ENCODE data around the gene FRMD4A. TPM values are rescaled to one million over a fixed set of nuclear protein-coding genes. Genes with fewer than 3 reads are reported as not detected.
"Not testable (repeated sequence)": the region's sequence is repeated elsewhere in the genome, so short reads cannot be mapped to it uniquely, and the experiment has no call there.

Gene FRMD4A
- total RNA-seq, 5 donors from 2014 or later (not counting 1 experiment from before 2014, with no cell fraction given): 1.3 to 1.8 (median 1.4) TPM

DNA sequence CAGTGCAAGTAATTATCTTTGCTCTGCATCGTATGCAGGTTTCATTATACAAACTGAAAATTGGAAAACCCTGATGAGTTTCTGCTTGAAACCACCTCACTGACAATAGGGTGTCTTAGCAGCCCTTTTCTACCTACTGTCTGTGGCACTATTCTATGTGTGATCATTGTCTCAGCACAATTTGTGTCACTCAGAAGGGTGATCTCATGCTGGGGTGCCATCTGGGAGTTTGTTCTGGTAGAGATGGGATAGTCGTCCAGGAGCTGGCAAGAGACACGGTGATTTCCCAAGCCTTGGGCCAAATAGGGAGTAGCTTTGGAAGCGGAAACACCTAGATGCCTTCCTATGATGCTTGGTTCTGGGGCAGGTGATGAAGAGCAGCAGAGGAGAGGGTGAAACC, 186.3 kb downstream of the FRMD4A start:
- Histone ChIP-seq H3K27ac (ENCODE audit: low read length) (no peak overlapping the region), H3K36me3 (ENCODE audit: control insufficient read depth in 2 of 2, extremely low read depth in 1 of 2, insufficient read depth in 1 of 2, low read length in 1 of 2) (no peaks in the 10 kb centered on the region), H3K4me1 (ENCODE audit: control insufficient read depth in 1 of 2, extremely low read depth in 1 of 2, insufficient read depth in 2 of 2, low read length in 2 of 2) (no peaks in the 10 kb centered on the region), H3K27me3 (replicated peaks in 1 of 2; ENCODE audit: control insufficient read depth in 2 of 2, extremely low read depth in 1 of 2, insufficient read depth in 2 of 2, low read length in 1 of 2) (peaks cover 4 to 20% of the 10 kb centered on the region in 2 experiments), H3K4me3 (ENCODE audit: control insufficient read depth in 1 of 2, extremely low read depth in 1 of 2, low read length in 1 of 2) (no peak overlapping the region), H3K9me3 (no peaks in the 10 kb centered on the region)
- Mint-ChIP-seq H3K27me3 (peaks cover 37 to 41% of the 10 kb centered on the region in 2 donors), H3K4me3 (no peak overlapping the region), H3K4me1 (no peaks in the 10 kb centered on the region), H3K36me3 (no peaks in the 10 kb centered on the region), H3K9me3 (no peaks in the 10 kb centered on the region), H3K27ac (no peak overlapping the region)
- DNase-seq (no peak), ATAC-seq (replicated peaks in 1 of 4) (no peak)
- ChIA-PET POLR2A (no interaction called here), CTCF (no interaction called here)
- WGBS (ENCODE audit: insufficient coverage): 87% methylated on average over 3 of the region's 4 CpGs

DNA sequence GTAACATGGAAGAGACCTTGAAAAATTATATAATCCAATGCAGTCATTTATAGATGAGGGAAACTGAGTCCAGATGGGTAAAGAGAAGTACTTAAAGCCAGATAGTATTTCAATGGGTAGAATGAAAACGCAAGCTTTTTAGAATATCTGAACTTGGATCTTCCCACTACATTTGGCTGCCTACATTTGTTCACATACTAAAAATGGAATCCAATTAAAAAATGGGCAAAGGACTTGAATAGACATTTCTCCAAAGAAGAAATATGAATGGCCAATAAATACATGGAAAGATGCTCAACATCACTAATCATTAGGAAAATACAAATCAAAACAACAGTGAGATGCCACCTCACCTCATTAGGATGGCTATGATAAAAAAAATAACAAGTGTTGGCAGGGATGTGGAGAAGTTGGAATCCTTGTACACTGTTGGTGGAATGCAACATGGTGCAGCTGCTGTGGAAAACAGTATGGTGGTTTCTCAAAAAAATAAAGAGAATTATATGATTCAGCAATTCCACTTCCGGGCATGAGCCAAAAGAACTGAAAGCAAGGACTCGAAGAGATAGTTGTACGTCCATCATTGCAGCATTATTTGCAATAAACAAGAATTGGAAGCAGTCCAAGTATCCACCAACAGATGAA, 188.0 kb downstream of the FRMD4A start:
- Histone ChIP-seq H3K27me3 (replicated peaks in 1 of 2; ENCODE audit: control insufficient read depth in 2 of 2, extremely low read depth in 1 of 2, insufficient read depth in 2 of 2, low read length in 1 of 2) (peaks cover 4 to 17% of the 10 kb centered on the region in 2 experiments), H3K27ac (ENCODE audit: low read length) (no peak overlapping the region), H3K4me3 (ENCODE audit: control insufficient read depth in 1 of 2, extremely low read depth in 1 of 2, low read length in 1 of 2) (no peak overlapping the region), H3K9me3 (no peaks in the 10 kb centered on the region), H3K4me1 (ENCODE audit: control insufficient read depth in 1 of 2, extremely low read depth in 1 of 2, insufficient read depth in 2 of 2, low read length in 2 of 2) (no peaks in the 10 kb centered on the region), H3K36me3 (ENCODE audit: control insufficient read depth in 2 of 2, extremely low read depth in 1 of 2, insufficient read depth in 1 of 2, low read length in 1 of 2) (no peaks in the 10 kb centered on the region)
- no peaks in the 10 kb centered on the region for H3K4me1 Mint-ChIP-seq
- H3K27me3 Mint-ChIP-seq: peaks cover 33 to 35% of the 10 kb centered on the region in 2 donors
- ChIA-PET CTCF (no interaction called here), POLR2A (no interaction called here)
- H3K9me3 Mint-ChIP-seq: no peaks in the 10 kb centered on the region
- no CpG with 5 or more reads among the region's 4 CpGs for WGBS (ENCODE audit: insufficient coverage)
- H3K27ac Mint-ChIP-seq: no peak overlapping the region
- DNase-seq (no peak), ATAC-seq (replicated peaks in 1 of 4) (no peak)
- H3K36me3 Mint-ChIP-seq: no peaks in the 10 kb centered on the region
- H3K4me3 Mint-ChIP-seq: no peak overlapping the region

DNA sequence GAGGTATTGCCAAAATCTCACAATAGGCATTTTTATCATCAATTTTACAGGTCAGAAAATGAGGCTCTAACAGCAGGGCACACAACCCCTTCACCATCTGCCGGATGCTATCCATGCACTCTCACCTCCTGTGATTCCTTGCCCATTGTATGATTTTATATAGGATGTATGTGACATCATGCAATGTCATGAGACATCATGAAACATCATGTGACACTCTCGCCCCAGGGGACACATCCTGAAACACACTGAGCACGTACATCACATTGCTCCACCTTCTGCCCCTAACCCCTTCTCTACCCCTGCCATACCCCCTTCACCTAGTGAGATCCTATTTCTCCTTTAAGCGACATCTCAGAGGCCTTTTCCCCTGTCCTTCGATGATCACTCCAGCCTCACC, 189.4 kb downstream of the FRMD4A start:
- Histone ChIP-seq H3K36me3 (ENCODE audit: control insufficient read depth in 2 of 2, extremely low read depth in 1 of 2, insufficient read depth in 1 of 2, low read length in 1 of 2) (no peaks in the 10 kb centered on the region), H3K27ac (ENCODE audit: low read length) (no peak overlapping the region), H3K4me3 (ENCODE audit: control insufficient read depth in 1 of 2, extremely low read depth in 1 of 2, low read length in 1 of 2) (no peak overlapping the region), H3K27me3 (replicated peaks in 1 of 2; ENCODE audit: control insufficient read depth in 2 of 2, extremely low read depth in 1 of 2, insufficient read depth in 2 of 2, low read length in 1 of 2) (peaks cover 4 to 15% of the 10 kb centered on the region in 2 experiments), H3K4me1 (ENCODE audit: control insufficient read depth in 1 of 2, extremely low read depth in 1 of 2, insufficient read depth in 2 of 2, low read length in 2 of 2) (no peaks in the 10 kb centered on the region), H3K9me3 (no peaks in the 10 kb centered on the region)
- no peak for ATAC-seq (replicated peaks in 1 of 4)
- 46% methylated on average over 2 of the region's 5 CpGs for WGBS (ENCODE audit: insufficient coverage)
- POLR2A ChIA-PET: no interaction called here
- peaks cover 26 to 33% of the 10 kb centered on the region in 2 donors for H3K27me3 Mint-ChIP-seq
- CTCF ChIA-PET: no interaction called here
- H3K4me3 Mint-ChIP-seq: no peak overlapping the region
- no peak for DNase-seq
- no peaks in the 10 kb centered on the region for H3K4me1 Mint-ChIP-seq
- no peaks in the 10 kb centered on the region for H3K36me3 Mint-ChIP-seq
- H3K9me3 Mint-ChIP-seq: no peaks in the 10 kb centered on the region
- no peak overlapping the region for H3K27ac Mint-ChIP-seq

DNA sequence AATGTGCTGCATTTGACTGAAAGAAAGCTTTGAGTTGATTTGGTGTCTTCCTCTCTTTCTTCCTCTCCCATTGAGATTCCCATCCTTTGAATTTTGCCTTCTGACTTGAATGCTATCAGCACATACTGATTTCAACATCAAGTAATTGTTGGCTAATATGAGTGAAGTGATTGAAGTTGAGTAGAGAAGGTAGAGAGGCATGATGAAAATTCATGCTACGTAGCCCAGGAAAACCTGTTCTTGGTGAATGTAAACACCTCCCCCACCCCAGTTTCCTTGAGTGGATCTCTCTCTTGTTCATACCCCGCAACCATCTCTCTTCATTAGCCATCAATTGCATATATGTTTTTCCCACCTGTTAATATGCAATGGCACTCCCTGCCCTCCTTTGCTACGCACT, 193.3 kb downstream of the FRMD4A start:
- POLR2A ChIA-PET: no interaction called here
- Histone ChIP-seq H3K27me3 (replicated peaks in 1 of 2; ENCODE audit: control insufficient read depth in 2 of 2, extremely low read depth in 1 of 2, insufficient read depth in 2 of 2, low read length in 1 of 2) (peaks cover 4 to 16% of the 10 kb centered on the region in 2 experiments), H3K4me3 (ENCODE audit: control insufficient read depth in 1 of 2, extremely low read depth in 1 of 2, low read length in 1 of 2) (no peak overlapping the region), H3K27ac (ENCODE audit: low read length) (no peak overlapping the region), H3K4me1 (ENCODE audit: control insufficient read depth in 1 of 2, extremely low read depth in 1 of 2, insufficient read depth in 2 of 2, low read length in 2 of 2) (no peaks in the 10 kb centered on the region), H3K9me3 (no peaks in the 10 kb centered on the region), H3K36me3 (ENCODE audit: control insufficient read depth in 2 of 2, extremely low read depth in 1 of 2, insufficient read depth in 1 of 2, low read length in 1 of 2) (no peaks in the 10 kb centered on the region)
- CTCF ChIA-PET: no interaction called here
- Mint-ChIP-seq H3K36me3 (no peaks in the 10 kb centered on the region), H3K4me3 (no peak overlapping the region), H3K27ac (no peak overlapping the region), H3K9me3 (peaks cover 0 to 5% (median 0%) of the 10 kb centered on the region in 3 donors), H3K27me3 (peaks cover 14 to 31% of the 10 kb centered on the region in 2 donors), H3K4me1 (no peaks in the 10 kb centered on the region)
- DNase-seq (no peak), ATAC-seq (replicated peaks in 1 of 4) (no peak)
- 100% methylated on average over 1 of the region's 3 CpGs for WGBS (ENCODE audit: insufficient coverage)

DNA sequence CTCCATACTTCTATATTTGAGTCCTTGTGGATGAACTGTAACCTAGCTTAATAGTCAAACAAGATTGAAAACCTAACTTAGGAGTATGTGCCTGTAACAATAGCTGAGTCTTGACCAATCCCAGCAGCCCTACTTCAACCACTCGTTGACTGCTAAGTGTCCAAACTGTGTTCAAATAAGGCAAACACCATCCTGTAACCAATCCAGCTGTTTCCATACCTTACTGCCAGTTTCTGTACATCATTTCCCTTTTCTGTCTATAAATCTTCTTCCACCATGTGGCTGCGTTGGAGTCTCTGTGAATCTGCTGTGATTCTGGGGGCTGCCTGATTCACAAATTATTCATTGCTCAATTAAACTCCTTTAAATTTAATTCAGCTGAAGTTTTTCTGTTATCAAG, 195.5 kb downstream of the FRMD4A start:
- 30% methylated on average over 1 of the region's 2 CpGs for WGBS (ENCODE audit: insufficient coverage)
- peaks cover 0 to 10% of the 10 kb centered on the region in 2 experiments for H3K27me3 ChIP-seq (replicated peaks in 1 of 2; ENCODE audit: control insufficient read depth in 2 of 2, extremely low read depth in 1 of 2, insufficient read depth in 2 of 2, low read length in 1 of 2)
- CTCF ChIA-PET; H3K4me3 Mint-ChIP-seq; H3K4me3 ChIP-seq (ENCODE audit: control insufficient read depth in 1 of 2, extremely low read depth in 1 of 2, low read length in 1 of 2); H3K9me3 Mint-ChIP-seq; H3K4me1 Mint-ChIP-seq; H3K9me3 ChIP-seq; H3K27ac ChIP-seq (ENCODE audit: low read length); H3K36me3 ChIP-seq (ENCODE audit: control insufficient read depth in 2 of 2, extremely low read depth in 1 of 2, insufficient read depth in 1 of 2, low read length in 1 of 2); DNase-seq; ATAC-seq (replicated peaks in 1 of 4); H3K36me3 Mint-ChIP-seq; H3K4me1 ChIP-seq (ENCODE audit: control insufficient read depth in 1 of 2, extremely low read depth in 1 of 2, insufficient read depth in 2 of 2, low read length in 2 of 2); H3K27ac Mint-ChIP-seq: not testable (repeated sequence)
- H3K27me3 Mint-ChIP-seq: peaks cover 0 to 14% of the 10 kb centered on the region in 2 donors
- POLR2A ChIA-PET: interaction anchor here in 1 of 2 donors (0.6 kb wide), 1 partner anchor 249 kb away, joined by 4 read pairs; no protein-coding TSS in a partner anchor

DNA sequence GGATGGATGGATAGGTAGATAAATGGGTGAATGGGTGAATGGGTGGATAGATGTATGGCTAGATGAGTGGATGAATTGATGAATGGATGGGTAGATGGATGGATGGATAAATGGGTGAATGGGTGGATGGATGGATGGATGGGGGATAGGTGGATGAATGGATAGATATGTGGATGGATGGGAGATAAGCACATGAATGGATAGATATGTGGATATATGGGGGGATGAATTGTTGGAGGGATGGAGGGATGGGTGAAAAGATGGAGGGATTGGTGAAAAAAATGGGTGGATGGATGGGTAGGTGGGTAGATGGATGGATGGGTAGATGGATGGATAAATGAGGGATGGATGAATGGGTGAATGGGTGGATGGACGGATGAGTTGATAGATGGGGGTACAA, 196.4 kb downstream of the FRMD4A start:
- no peak overlapping the region for H3K4me3 ChIP-seq (ENCODE audit: control insufficient read depth in 1 of 2, extremely low read depth in 1 of 2, low read length in 1 of 2)
- no peak overlapping the region for H3K27ac ChIP-seq (ENCODE audit: low read length)
- DNase-seq: no peak
- no peaks in the 10 kb centered on the region for H3K9me3 ChIP-seq
- no peak overlapping the region for H3K27ac Mint-ChIP-seq
- WGBS (ENCODE audit: insufficient coverage): 71% methylated on average over 1 of the region's 1 CpG
- no peaks in the 10 kb centered on the region for H3K36me3 ChIP-seq (ENCODE audit: control insufficient read depth in 2 of 2, extremely low read depth in 1 of 2, insufficient read depth in 1 of 2, low read length in 1 of 2)
- ChIA-PET POLR2A (no interaction called here), CTCF (no interaction called here)
- H3K4me1 Mint-ChIP-seq: no peaks in the 10 kb centered on the region
- H3K9me3 Mint-ChIP-seq: peaks cover 0 to 5% (median 0%) of the 10 kb centered on the region in 3 donors
- peaks cover 0 to 14% of the 10 kb centered on the region in 2 donors for H3K27me3 Mint-ChIP-seq
- H3K4me1 ChIP-seq (ENCODE audit: control insufficient read depth in 1 of 2, extremely low read depth in 1 of 2, insufficient read depth in 2 of 2, low read length in 2 of 2): no peaks in the 10 kb centered on the region
- no peak for ATAC-seq (replicated peaks in 1 of 4)
- H3K27me3 ChIP-seq (replicated peaks in 1 of 2; ENCODE audit: control insufficient read depth in 2 of 2, extremely low read depth in 1 of 2, insufficient read depth in 2 of 2, low read length in 1 of 2): peaks cover 0 to 7% of the 10 kb centered on the region in 2 experiments
- no peaks in the 10 kb centered on the region for H3K36me3 Mint-ChIP-seq
- no peak overlapping the region for H3K4me3 Mint-ChIP-seq
